GM12878 (cell line): ENCODE data around the gene NUP210. TPM values are rescaled to one million over a fixed set of nuclear protein-coding genes. Genes with fewer than 3 reads are reported as not detected.

ENCODE experiments used
- E2F8 ChIP-seq: fragments of 450-650 bp; IDR thresholded peaks from 2 replicates; pipeline ENCODE4 v1.6.1; 2018; ENCODE audit warnings: mild to moderate bottlenecking, low read depth, moderate library complexity; ENCODE audit not compliant: partially characterized antibody
- FOS ChIP-seq: IDR thresholded peaks from 3 replicates; pipeline ENCODE4 v1.6.1; 2011; ENCODE audit warnings: borderline replicate concordance; ENCODE audit not compliant: insufficient read length; ENCODE audit errors: extremely low read depth
- MTA2 ChIP-seq: fragments of 450-650 bp; IDR thresholded peaks from 2 replicates; pipeline ENCODE4 v1.6.1; 2016; ENCODE audit warnings: low read depth, mild to moderate bottlenecking, moderate library complexity
- MYB ChIP-seq: fragments of 150-350 bp; IDR thresholded peaks from 2 replicates; pipeline ENCODE4 v1.6.1; 2014; ENCODE audit warnings: mild to moderate bottlenecking, low read depth, low read length, borderline replicate concordance
- NFIC ChIP-seq: IDR thresholded peaks from 2 replicates; pipeline ENCODE4 v1.6.1; 2012; ENCODE audit warnings: low read depth, mild to moderate bottlenecking, inconsistent platforms, low read length, moderate library complexity
- NFYA ChIP-seq: IDR thresholded peaks from 2 replicates; pipeline ENCODE4 v1.6.1; 2011; ENCODE audit warnings: low read depth, mild to moderate bottlenecking, low read length, improper control_type of control experiment, borderline replicate concordance
- NR2C1 ChIP-seq: fragments of 450-650 bp; IDR thresholded peaks from 2 replicates; pipeline ENCODE4 v1.6.1; 2017; ENCODE audit warnings: antibody characterized with exemption, mild to moderate bottlenecking, moderate library complexity
- NRF1 ChIP-seq: conservative IDR thresholded peaks from 2 replicates; pipeline ENCODE4 v1.6.1; 2011; ENCODE audit warnings: mild to moderate bottlenecking, low read depth, low read length, improper control_type of control experiment
- SMC3 ChIP-seq: IDR thresholded peaks from 2 replicates; pipeline ENCODE4 v1.6.1; 2011; ENCODE audit warnings: low read length, improper control_type of control experiment, borderline replicate concordance
- SP1 ChIP-seq: IDR thresholded peaks from one replicate; pipeline ENCODE4 v1.6.1; 2011; ENCODE audit warnings: low read depth, low read length
- SUZ12 ChIP-seq: fragments of 200-600 bp; sonication (generic); IDR thresholded peaks from one replicate; pipeline ENCODE4 v1.6.1; 2018; ENCODE audit warnings: antibody characterized with exemption, mild to moderate bottlenecking; ENCODE audit not compliant: unreplicated experiment
- TAF1 ChIP-seq: IDR thresholded peaks from 2 replicates; pipeline ENCODE4 v1.6.1; 2011; ENCODE audit warnings: mild to moderate bottlenecking, low read depth, low read length, borderline replicate concordance
- TCF3 ChIP-seq: IDR thresholded peaks from 2 replicates; pipeline ENCODE4 v1.6.1; 2012; ENCODE audit warnings: low read depth, mild to moderate bottlenecking, low read length, borderline replicate concordance; ENCODE audit not compliant: insufficient read depth
- YY1 ChIP-seq: IDR thresholded peaks from 2 replicates; pipeline ENCODE4 v1.6.1; 2011; ENCODE audit warnings: low read depth, mild to moderate bottlenecking, low read length
- ZNF217 ChIP-seq: fragments of 450-650 bp; IDR thresholded peaks from 2 replicates; pipeline ENCODE4 v1.6.1; 2017; ENCODE audit warnings: antibody characterized with exemption, mild to moderate bottlenecking
- ZNF24 ChIP-seq: fragments of 450-650 bp; IDR thresholded peaks from 2 replicates; pipeline ENCODE4 v1.6.1; 2017; ENCODE audit warnings: antibody characterized with exemption, mild to moderate bottlenecking
- ZSCAN29 ChIP-seq: fragments of 450-650 bp; IDR thresholded peaks from 2 replicates; pipeline ENCODE4 v1.6.1; 2017; ENCODE audit warnings: mild to moderate bottlenecking, moderate library complexity
- polyA plus RNA-seq, 11 experiments: library from polyadenylated mRNA; depleted of rRNA in 4 of 11; unstranded in 6 of 11; stranded (reverse) in 5 of 11; fragments of >200 nt; fragmentation: Nextera tagmentation in 4 of 11; fragmentation: Illumina TruSeq in 1 of 11; extraction: Ambion mirVana in 4 of 11; extraction: Trizol in 1 of 11; gene quantifications; 1 replicate in 1 of 11; 2 replicates in 10 of 11; pipeline versions ENCODE4 v1.2.1 to v1.2.3, GENCODE V29; 2011 to 2016; ENCODE audit warnings: inconsistent platforms in 2 of 11, missing spikeins in 2 of 11, low read depth in 1 of 11
- total RNA-seq, 4 experiments: library from RNA; depleted of rRNA in 3 of 4; stranded (reverse); fragments of >200 nt in 3 of 4; fragmentation: Illumina TruSeq in 1 of 4; extraction: Trizol in 1 of 4; gene quantifications; 2 replicates each; pipeline versions ENCODE4 v1.2.1 to v1.2.3, GENCODE V29; 2013 to 2021
- TF ChIP-seq, protein P1 (sequence below): fragments of 450-650 bp; formaldehyde crosslinking; IDR thresholded peaks from 2 replicates; pipeline ENCODE4 v1.4.0; 2020; ENCODE audit warnings: mild to moderate bottlenecking, moderate library complexity
- TF ChIP-seq, protein P2 (sequence below): fragments of 450-650 bp; IDR thresholded peaks from 2 replicates; pipeline ENCODE4 v1.6.1; 2016; ENCODE audit warnings: mild to moderate bottlenecking, moderate library complexity, borderline replicate concordance

The NUP210 gene
- total and polyA plus RNA-seq, 10 of the 15 experiments (the other 5 are each of a cell fraction or from before 2014, with no cell fraction given), result 2.9 to 150 (median 76.0) TPM

GRCh38 chr3:13420831-13421765 is 976 bp upstream of the NUP210 start (continued):
- no peak for TF ChIP-seq NFIC
- TF ChIP-seq TCF3, result no peak
- TF ChIP-seq, protein P1, sequence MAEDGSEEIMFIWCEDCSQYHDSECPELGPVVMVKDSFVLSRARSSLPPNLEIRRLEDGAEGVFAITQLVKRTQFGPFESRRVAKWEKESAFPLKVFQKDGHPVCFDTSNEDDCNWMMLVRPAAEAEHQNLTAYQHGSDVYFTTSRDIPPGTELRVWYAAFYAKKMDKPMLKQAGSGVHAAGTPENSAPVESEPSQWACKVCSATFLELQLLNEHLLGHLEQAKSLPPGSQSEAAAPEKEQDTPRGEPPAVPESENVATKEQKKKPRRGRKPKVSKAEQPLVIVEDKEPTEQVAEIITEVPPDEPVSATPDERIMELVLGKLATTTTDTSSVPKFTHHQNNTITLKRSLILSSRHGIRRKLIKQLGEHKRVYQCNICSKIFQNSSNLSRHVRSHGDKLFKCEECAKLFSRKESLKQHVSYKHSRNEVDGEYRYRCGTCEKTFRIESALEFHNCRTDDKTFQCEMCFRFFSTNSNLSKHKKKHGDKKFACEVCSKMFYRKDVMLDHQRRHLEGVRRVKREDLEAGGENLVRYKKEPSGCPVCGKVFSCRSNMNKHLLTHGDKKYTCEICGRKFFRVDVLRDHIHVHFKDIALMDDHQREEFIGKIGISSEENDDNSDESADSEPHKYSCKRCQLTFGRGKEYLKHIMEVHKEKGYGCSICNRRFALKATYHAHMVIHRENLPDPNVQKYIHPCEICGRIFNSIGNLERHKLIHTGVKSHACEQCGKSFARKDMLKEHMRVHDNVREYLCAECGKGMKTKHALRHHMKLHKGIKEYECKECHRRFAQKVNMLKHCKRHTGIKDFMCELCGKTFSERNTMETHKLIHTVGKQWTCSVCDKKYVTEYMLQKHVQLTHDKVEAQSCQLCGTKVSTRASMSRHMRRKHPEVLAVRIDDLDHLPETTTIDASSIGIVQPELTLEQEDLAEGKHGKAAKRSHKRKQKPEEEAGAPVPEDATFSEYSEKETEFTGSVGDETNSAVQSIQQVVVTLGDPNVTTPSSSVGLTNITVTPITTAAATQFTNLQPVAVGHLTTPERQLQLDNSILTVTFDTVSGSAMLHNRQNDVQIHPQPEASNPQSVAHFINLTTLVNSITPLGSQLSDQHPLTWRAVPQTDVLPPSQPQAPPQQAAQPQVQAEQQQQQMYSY (CRISPR knock-in tag), result no peak
- TF ChIP-seq SMC3, result no peak
- peak; percentile 84 for TF ChIP-seq YY1
- no peak for TF ChIP-seq FOS
- TF ChIP-seq ZNF24, result no peak
- TF ChIP-seq ZSCAN29, result no peak
- peak; percentile 72; the same call in 1 of the 2 replicates for TF ChIP-seq MTA2
- TF ChIP-seq MYB, result no peak
- TF ChIP-seq, protein P2, sequence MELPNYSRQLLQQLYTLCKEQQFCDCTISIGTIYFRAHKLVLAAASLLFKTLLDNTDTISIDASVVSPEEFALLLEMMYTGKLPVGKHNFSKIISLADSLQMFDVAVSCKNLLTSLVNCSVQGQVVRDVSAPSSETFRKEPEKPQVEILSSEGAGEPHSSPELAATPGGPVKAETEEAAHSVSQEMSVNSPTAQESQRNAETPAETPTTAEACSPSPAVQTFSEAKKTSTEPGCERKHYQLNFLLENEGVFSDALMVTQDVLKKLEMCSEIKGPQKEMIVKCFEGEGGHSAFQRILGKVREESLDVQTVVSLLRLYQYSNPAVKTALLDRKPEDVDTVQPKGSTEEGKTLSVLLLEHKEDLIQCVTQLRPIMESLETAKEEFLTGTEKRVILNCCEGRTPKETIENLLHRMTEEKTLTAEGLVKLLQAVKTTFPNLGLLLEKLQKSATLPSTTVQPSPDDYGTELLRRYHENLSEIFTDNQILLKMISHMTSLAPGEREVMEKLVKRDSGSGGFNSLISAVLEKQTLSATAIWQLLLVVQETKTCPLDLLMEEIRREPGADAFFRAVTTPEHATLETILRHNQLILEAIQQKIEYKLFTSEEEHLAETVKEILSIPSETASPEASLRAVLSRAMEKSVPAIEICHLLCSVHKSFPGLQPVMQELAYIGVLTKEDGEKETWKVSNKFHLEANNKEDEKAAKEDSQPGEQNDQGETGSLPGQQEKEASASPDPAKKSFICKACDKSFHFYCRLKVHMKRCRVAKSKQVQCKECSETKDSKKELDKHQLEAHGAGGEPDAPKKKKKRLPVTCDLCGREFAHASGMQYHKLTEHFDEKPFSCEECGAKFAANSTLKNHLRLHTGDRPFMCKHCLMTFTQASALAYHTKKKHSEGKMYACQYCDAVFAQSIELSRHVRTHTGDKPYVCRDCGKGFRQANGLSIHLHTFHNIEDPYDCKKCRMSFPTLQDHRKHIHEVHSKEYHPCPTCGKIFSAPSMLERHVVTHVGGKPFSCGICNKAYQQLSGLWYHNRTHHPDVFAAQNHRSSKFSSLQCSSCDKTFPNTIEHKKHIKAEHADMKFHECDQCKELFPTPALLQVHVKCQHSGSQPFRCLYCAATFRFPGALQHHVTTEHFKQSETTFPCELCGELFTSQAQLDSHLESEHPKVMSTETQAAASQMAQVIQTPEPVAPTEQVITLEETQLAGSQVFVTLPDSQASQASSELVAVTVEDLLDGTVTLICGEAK, result no peak
- TF ChIP-seq TAF1, result no peak; the same call in none of the 2 replicates
- peak; percentile 47 for TF ChIP-seq SP1
- peak; percentile 56 for TF ChIP-seq E2F8
- TF ChIP-seq SUZ12, result no peak
- TF ChIP-seq ZNF217, result no peak
- TF ChIP-seq NRF1, result no peak
- TF ChIP-seq NR2C1, result peak; percentile 31
- TF ChIP-seq NFYA, result no peak
